ENCODE results near the gene KIN.
"Not testable (repeated sequence)": the region's sequence is repeated elsewhere in the genome, so short reads cannot be mapped to it uniquely, and the experiment has no call there.

KIN gene

GRCh38 chr10:7756360-7756992 is 31.3 kb downstream of the KIN start:
- H3K4me3 Mint-ChIP-seq: no peak overlapping the region
- H3K4me1 Mint-ChIP-seq: no peaks in the 10 kb centered on the region
- peaks cover 4% of the 10 kb centered on the region for H3K9me3 Mint-ChIP-seq
- H3K36me3 Mint-ChIP-seq (ENCODE audit: low read depth): peaks cover 86% of the 10 kb centered on the region
- DNase-seq: no peak
- peak; percentile 23 for TF ChIP-seq CTCF (IDR thresholded peaks at IDR 0.05)
- no peaks in the 10 kb centered on the region for H3K27me3 Mint-ChIP-seq (ENCODE audit: low read depth, poor library complexity)
- H3K27ac Mint-ChIP-seq: no peak overlapping the region

- Mint-ChIP-seq H3K9me3 (peaks cover 4% of the 10 kb centered on the region), H3K27me3 (ENCODE audit: low read depth, poor library complexity) (no peaks in the 10 kb centered on the region), H3K36me3 (ENCODE audit: low read depth) (peaks cover 76% of the 10 kb centered on the region), H3K4me3 (no peak overlapping the region), H3K27ac (no peak overlapping the region), H3K4me1 (no peaks in the 10 kb centered on the region)
- no peak for TF ChIP-seq CTCF (IDR thresholded peaks at IDR 0.05)
- no peak for DNase-seq
These were observed 32.7 kb downstream of the KIN start for GRCh38 chr10:7755103-7755502.

GRCh38 chr10:7752251-7752650 is 35.5 kb downstream of the KIN start:
- Mint-ChIP-seq H3K27me3 (ENCODE audit: low read depth, poor library complexity) (no peaks in the 10 kb centered on the region), H3K27ac (no peak overlapping the region), H3K4me3 (no peak overlapping the region), H3K9me3 (peaks cover 4% of the 10 kb centered on the region), H3K4me1 (no peaks in the 10 kb centered on the region), H3K36me3 (ENCODE audit: low read depth) (peaks cover 65% of the 10 kb centered on the region)
- DNase-seq: no peak
- no peak for TF ChIP-seq CTCF (IDR thresholded peaks at IDR 0.05)

GRCh38 chr10:7750222-7750621 is 37.6 kb downstream of the KIN start:
- Mint-ChIP-seq H3K36me3 (ENCODE audit: low read depth) (peaks cover 45% of the 10 kb centered on the region), H3K4me1 (no peaks in the 10 kb centered on the region), H3K4me3 (no peak overlapping the region), H3K27ac (no peak overlapping the region), H3K27me3 (ENCODE audit: low read depth, poor library complexity) (no peaks in the 10 kb centered on the region), H3K9me3 (peaks cover 2% of the 10 kb centered on the region)
- no peak for TF ChIP-seq CTCF (IDR thresholded peaks at IDR 0.05)
- DNase-seq: no peak

GRCh38 chr10:7748637-7749036 is 39.2 kb downstream of the KIN start:
- H3K27ac Mint-ChIP-seq: not testable (repeated sequence)

GRCh38 chr10:7744307-7744706 is 43.5 kb downstream of the KIN start:
- Mint-ChIP-seq H3K9me3 (no peaks in the 10 kb centered on the region), H3K36me3 (ENCODE audit: low read depth) (peaks cover under 1% of the 10 kb centered on the region), H3K27ac (no peak overlapping the region), H3K4me1 (peaks cover 13% of the 10 kb centered on the region), H3K27me3 (ENCODE audit: low read depth, poor library complexity) (peaks cover 13% of the 10 kb centered on the region), H3K4me3 (no peak overlapping the region)
- no peak for DNase-seq
- no peak for TF ChIP-seq CTCF (IDR thresholded peaks at IDR 0.05)

More at GRCh38 chr10:7748637-7749036, 39.2 kb downstream of the KIN start:
- peaks cover 29% of the 10 kb centered on the region for H3K36me3 Mint-ChIP-seq (ENCODE audit: low read depth)
- H3K9me3 Mint-ChIP-seq; H3K27me3 Mint-ChIP-seq (ENCODE audit: low read depth, poor library complexity); H3K4me1 Mint-ChIP-seq; H3K4me3 Mint-ChIP-seq; DNase-seq: not testable (repeated sequence)
